Effector memory CD4-positive, alpha-beta T cell (primary cell): ENCODE measurements around the gene COQ10B.
A peak's percentile ranks its signal among the peaks of the same experiment; 100 is the strongest.
"Not testable (repeated sequence)": the region's sequence is repeated elsewhere in the genome, so short reads cannot be mapped to it uniquely, and the experiment has no call there.

Experiments
- DNase-seq, 3 donors: peaks; one replicate each; pipeline ENCODE4 v3.0.0-alpha.2; 2020
- H3K27ac ChIP-seq: 2 replicates; pipeline ENCODE4 v1.7.0; 2013; ENCODE audit warnings: mild to moderate bottlenecking, low read length, moderate library complexity; ENCODE audit not compliant: insufficient read depth, poor library complexity, severe bottlenecking
- H3K27me3 ChIP-seq: replicated peaks from 2 replicates; pipeline ENCODE4 v1.7.0; 2013; ENCODE audit warnings: mild to moderate bottlenecking, low read length; ENCODE audit not compliant: insufficient read depth, control insufficient read depth, poor library complexity, severe bottlenecking
- H3K36me3 ChIP-seq: 2 replicates; pipeline ENCODE4 v1.7.0; 2013; ENCODE audit warnings: mild to moderate bottlenecking, low read length, moderate library complexity; ENCODE audit not compliant: control insufficient read depth, insufficient read depth
- H3K4me1 ChIP-seq: 2 replicates; pipeline ENCODE4 v1.7.0; 2013; ENCODE audit warnings: low read length, mild to moderate bottlenecking; ENCODE audit not compliant: control insufficient read depth, insufficient read depth, poor library complexity, severe bottlenecking
- H3K4me3 ChIP-seq: 2 replicates; pipeline ENCODE4 v1.7.0; 2013; ENCODE audit warnings: low read length, low read depth, mild to moderate bottlenecking; ENCODE audit not compliant: insufficient read depth, poor library complexity, severe bottlenecking
- H3K9me3 ChIP-seq: 2 replicates; pipeline ENCODE4 v1.7.0; 2013; ENCODE audit warnings: mild to moderate bottlenecking, low read length, moderate library complexity; ENCODE audit not compliant: control insufficient read depth

The COQ10B gene

GRCh38 chr2:197450465-197450864 lies 2.9 kb upstream of the COQ10B start:
- Histone ChIP-seq H3K4me1 (peaks cover 18% of the 10 kb centered on the region), H3K27ac (no peak overlapping the region), H3K27me3 (no peaks in the 10 kb centered on the region), H3K36me3 (no peaks in the 10 kb centered on the region), H3K4me3 (no peak overlapping the region), H3K9me3 (no peaks in the 10 kb centered on the region)
- no peak for DNase-seq

- H3K36me3 ChIP-seq, DNase-seq, H3K27me3 ChIP-seq, H3K4me3 ChIP-seq, H3K27ac ChIP-seq, H3K9me3 ChIP-seq: not testable (repeated sequence)
- peaks cover 19% of the 10 kb centered on the region for H3K4me1 ChIP-seq
Measured at GRCh38 chr2:197450935-197451358, 2.4 kb upstream of the COQ10B start.

GRCh38 chr2:197452754-197453122 lies 614 bp upstream of the COQ10B start:
- H3K36me3 ChIP-seq: no peaks in the 10 kb centered on the region
- no peak for DNase-seq
- peak overlapping the region; percentile 100 for H3K27ac ChIP-seq
- no peaks in the 10 kb centered on the region for H3K27me3 ChIP-seq
- H3K4me3 ChIP-seq: peak overlapping the region; percentile 94
- no peaks in the 10 kb centered on the region for H3K9me3 ChIP-seq
- H3K4me1 ChIP-seq: peaks cover 19% of the 10 kb centered on the region

GRCh38 chr2:197453914-197454398 lies 604 bp downstream of the COQ10B start:
- H3K4me1 ChIP-seq: peaks cover 19% of the 10 kb centered on the region
- H3K27me3 ChIP-seq: no peaks in the 10 kb centered on the region
- H3K9me3 ChIP-seq: no peaks in the 10 kb centered on the region
- H3K27ac ChIP-seq: peak overlapping the region; percentile 100
- H3K4me3 ChIP-seq: peak overlapping the region; percentile 94
- DNase-seq: no peak
- H3K36me3 ChIP-seq: peaks cover 1% of the 10 kb centered on the region

- Histone ChIP-seq H3K27me3 (no peaks in the 10 kb centered on the region), H3K4me3 (peak overlapping the region; percentile 94), H3K4me1 (peaks cover 19% of the 10 kb centered on the region), H3K9me3 (no peaks in the 10 kb centered on the region), H3K36me3 (peaks cover 10% of the 10 kb centered on the region), H3K27ac (peak overlapping the region; percentile 100)
- no peak for DNase-seq
Measured at GRCh38 chr2:197454923-197455322, 1.6 kb downstream of the COQ10B start.

- H3K4me3 ChIP-seq: no peak overlapping the region
- H3K27me3 ChIP-seq: no peaks in the 10 kb centered on the region
- H3K27ac ChIP-seq: no peak overlapping the region
- DNase-seq: no peak
- peaks cover 19% of the 10 kb centered on the region for H3K4me1 ChIP-seq
- H3K36me3 ChIP-seq: peaks cover 14% of the 10 kb centered on the region
- no peaks in the 10 kb centered on the region for H3K9me3 ChIP-seq
Measured at GRCh38 chr2:197455428-197455827, 2.1 kb downstream of the COQ10B start.

- DNase-seq: no peak
- H3K9me3 ChIP-seq: no peaks in the 10 kb centered on the region
- no peaks in the 10 kb centered on the region for H3K27me3 ChIP-seq
- H3K4me1 ChIP-seq: no peaks in the 10 kb centered on the region
- peaks cover 39% of the 10 kb centered on the region for H3K36me3 ChIP-seq
- no peak overlapping the region for H3K27ac ChIP-seq
- no peak overlapping the region for H3K4me3 ChIP-seq
Measured at GRCh38 chr2:197460649-197461048, 7.3 kb downstream of the COQ10B start.

- Histone ChIP-seq H3K27ac (no peak overlapping the region), H3K4me3 (no peak overlapping the region), H3K9me3 (no peaks in the 10 kb centered on the region), H3K27me3 (no peaks in the 10 kb centered on the region), H3K36me3 (peaks cover 39% of the 10 kb centered on the region), H3K4me1 (no peaks in the 10 kb centered on the region)
- DNase-seq: no peak
Measured at GRCh38 chr2:197461057-197461456, 7.7 kb downstream of the COQ10B start.

GRCh38 chr2:197464175-197464574 lies 10.8 kb downstream of the COQ10B start:
- no peak overlapping the region for H3K27ac ChIP-seq
- DNase-seq: no peak
- H3K27me3 ChIP-seq: no peaks in the 10 kb centered on the region
- no peak overlapping the region for H3K4me3 ChIP-seq
- H3K4me1 ChIP-seq: no peaks in the 10 kb centered on the region
- H3K36me3 ChIP-seq: peaks cover 49% of the 10 kb centered on the region
- H3K9me3 ChIP-seq: no peaks in the 10 kb centered on the region

GRCh38 chr2:197472166-197472565 lies 18.8 kb downstream of the COQ10B start:
- no peak for DNase-seq
- Histone ChIP-seq H3K4me1 (no peaks in the 10 kb centered on the region), H3K27me3 (no peaks in the 10 kb centered on the region), H3K4me3 (no peak overlapping the region), H3K27ac (no peak overlapping the region), H3K36me3 (peaks cover 63% of the 10 kb centered on the region), H3K9me3 (no peaks in the 10 kb centered on the region)
